LNCAP (cell line): ENCODE measurements around the gene KLF15.

Source experiments
- TF ChIP-seq, protein P1 (sequence below): fragments of 450-650 bp; IDR thresholded peaks from 2 replicates; pipeline ENCODE4 v1.5.1; 2017; ENCODE audit warnings: mild to moderate bottlenecking

KLF15 gene

DNA sequence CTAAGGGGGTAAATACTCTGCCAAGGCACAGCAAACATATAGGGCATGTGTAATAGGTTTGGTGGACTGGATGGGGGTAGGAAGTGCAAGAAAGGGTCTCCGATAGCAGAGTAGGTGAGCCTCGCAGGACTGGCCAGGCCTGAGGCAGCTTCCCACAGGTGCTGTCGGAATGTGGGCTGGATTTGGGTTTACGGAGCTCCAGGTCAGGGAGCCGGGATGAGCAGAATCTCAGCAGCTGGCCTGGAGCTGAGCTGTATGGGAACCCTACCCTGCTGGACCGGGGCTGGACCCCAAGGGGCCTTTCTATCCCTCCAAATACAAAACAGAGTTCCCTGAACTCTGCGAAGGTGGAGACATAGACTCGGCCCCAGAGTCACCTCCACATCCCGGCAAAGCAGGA, 15.0 kb downstream of the KLF15 start:
- TF ChIP-seq, protein P1, sequence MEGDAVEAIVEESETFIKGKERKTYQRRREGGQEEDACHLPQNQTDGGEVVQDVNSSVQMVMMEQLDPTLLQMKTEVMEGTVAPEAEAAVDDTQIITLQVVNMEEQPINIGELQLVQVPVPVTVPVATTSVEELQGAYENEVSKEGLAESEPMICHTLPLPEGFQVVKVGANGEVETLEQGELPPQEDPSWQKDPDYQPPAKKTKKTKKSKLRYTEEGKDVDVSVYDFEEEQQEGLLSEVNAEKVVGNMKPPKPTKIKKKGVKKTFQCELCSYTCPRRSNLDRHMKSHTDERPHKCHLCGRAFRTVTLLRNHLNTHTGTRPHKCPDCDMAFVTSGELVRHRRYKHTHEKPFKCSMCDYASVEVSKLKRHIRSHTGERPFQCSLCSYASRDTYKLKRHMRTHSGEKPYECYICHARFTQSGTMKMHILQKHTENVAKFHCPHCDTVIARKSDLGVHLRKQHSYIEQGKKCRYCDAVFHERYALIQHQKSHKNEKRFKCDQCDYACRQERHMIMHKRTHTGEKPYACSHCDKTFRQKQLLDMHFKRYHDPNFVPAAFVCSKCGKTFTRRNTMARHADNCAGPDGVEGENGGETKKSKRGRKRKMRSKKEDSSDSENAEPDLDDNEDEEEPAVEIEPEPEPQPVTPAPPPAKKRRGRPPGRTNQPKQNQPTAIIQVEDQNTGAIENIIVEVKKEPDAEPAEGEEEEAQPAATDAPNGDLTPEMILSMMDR = no peak

DNA sequence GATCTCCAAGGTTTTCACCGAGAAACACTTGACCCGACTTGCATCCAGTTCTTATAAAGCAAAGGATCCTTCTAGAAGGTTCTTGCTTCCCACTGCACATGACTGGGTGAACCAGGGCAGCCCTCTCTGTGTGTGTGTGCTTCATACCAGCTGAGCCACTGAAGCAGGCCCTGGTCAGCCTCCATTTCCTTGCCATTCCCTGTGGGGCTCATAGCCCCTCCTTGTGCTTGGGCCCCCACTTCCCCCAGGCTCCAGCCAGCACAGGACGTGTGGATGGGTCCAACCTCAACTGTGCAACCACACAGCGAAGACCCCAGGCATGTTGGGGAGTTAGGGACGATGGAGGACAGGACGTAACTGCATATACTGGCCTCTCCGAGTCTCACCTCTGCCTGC, 15.5 kb downstream of the KLF15 start:
- TF ChIP-seq, protein P1 = no peak

DNA sequence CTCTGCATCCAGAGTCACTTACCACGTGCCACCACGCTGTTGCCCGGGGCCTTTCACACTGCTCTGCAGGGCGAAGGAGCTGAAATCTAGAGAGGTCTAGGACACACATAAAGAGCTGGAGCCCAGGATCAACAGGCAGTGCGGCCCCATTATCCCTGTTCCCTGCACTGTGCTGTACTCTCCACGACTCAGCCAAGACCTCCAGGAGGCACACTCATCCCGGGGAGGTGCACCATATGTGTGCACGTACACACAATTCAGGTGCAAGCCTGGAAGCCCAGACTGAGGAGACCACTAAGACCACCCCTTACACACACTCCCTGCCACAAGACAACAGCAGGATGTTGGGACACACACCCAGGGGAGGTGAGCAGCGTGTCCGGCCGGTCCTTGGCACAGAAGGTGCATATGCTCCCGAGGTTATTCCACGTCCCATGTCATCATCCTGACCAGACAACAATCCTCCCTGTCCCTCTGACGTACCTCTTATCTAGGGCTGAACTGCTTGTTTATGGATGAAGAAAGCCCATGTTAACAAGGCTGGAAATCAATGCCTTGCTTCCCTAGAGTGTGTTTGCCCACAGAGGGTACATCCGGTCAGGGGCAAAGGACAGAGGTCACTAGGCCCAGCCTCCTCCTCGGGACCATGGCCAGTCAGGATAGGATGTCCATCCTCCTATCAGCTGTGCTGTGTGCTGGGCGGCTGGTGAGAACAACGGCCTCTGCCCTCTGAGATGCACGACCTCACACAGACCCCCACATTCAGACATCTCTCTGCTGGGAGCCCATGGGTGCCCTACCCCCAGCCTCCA, 16.1 kb downstream of the KLF15 start:
- TF ChIP-seq, protein P1 = no peak

DNA sequence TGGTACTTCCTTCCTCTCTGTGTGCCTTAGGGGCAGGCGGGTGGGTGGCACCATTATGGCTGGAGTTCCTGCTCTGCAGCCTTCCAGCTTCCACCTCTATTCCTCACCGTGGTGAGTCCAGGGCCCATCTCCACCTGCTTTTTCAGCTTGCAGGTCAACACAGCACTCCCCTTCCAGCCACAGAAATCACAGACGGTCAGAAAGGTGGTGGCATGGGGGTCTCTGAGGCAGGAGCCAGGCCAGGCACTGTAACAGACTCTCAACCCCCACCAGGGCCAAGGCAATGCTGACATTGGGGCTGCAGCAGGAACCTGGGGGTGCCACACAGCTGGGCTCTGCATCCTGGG, 16.6 kb downstream of the KLF15 start:
- TF ChIP-seq, protein P1 = no peak

DNA sequence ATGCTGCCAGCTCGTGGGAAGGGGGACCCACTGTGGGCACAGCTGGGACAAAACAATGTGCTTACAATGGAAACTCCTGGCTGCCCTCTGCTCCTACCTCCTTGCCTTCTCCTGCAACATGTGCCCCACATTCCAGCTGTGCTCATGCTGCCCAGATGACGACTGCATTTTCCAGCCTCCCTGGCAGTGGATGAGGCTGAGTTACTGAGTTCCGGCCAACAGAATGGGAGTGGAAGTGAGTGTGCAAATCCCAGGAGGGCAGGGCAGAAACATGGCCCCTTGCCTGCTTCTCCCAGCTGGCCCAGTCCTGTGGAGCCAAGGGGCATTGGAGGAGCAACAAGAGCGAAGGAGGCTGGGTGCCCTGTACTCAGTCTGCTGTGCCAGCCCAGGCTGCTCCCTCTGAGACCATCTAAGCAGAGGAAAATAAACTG, 17.1 kb downstream of the KLF15 start:
- TF ChIP-seq, protein P1 = no peak

DNA sequence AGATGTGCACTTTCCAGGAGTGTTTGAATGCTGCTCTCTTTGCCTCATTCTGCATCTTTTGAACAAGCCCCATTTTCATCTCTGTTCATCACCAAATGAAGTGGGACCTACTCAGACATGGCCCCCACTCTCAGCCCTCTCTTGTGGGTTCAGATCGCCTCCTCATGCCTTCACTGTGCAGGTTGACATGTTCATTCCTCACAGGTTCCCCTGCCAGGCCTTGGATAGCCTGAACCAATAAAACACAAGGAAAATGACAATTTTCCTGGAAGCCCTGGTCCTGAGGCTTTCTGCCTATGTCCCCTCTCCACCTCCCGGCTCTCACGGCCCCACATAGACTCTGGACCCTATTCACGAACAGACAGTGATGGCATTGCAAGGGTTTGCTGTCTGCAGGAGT, 17.7 kb downstream of the KLF15 start:
- TF ChIP-seq, protein P1 = no peak

DNA sequence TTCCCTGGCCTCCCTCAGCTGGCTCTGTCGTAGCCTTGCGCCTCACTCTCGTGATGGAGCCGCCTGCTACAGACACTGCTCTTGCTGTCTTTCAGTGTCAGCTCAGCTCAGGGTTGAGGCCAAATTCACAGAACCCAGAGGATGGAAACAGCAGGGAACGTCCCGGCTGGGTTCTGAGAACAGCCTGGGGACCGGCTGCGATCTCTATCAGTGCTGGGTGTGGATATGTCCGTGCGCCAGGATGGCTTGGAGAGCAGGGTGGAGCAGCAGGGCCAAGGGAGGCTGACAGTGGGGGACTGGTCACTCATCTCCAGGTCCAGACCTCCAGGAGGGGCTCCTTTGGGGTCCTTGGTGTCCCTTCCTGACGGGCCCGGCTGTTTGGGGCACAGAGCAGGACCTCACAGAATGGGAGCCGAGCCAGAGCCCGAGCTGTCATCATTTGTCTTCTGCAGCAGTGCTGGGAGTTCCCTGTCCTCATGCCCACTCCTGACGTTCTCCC, 18.4 kb downstream of the KLF15 start:
- TF ChIP-seq, protein P1 = no peak
